ENCODE data around the gene CITED2.
"Not testable (repeated sequence)": the region's sequence is repeated elsewhere in the genome, so short reads cannot be mapped to it uniquely, and the experiment has no call there.

Gene CITED2

GRCh38 chr6:139364982-139365379 lies 9.5 kb downstream of the CITED2 start:
- Histone ChIP-seq H3K9me3 (ENCODE audit: low read depth, low read length) (no peaks in the 10 kb centered on the region; the same call in 1 of the 2 replicates), H3K9ac (ENCODE audit: insufficient read length) (peak overlapping the region; percentile 58)

GRCh38 chr6:139364302-139364981 lies 10.0 kb downstream of the CITED2 start:
- no peaks in the 10 kb centered on the region; the same call in 1 of the 2 replicates for H3K9me3 ChIP-seq (ENCODE audit: low read depth, low read length)
- peak overlapping the region; percentile 58 for H3K9ac ChIP-seq (ENCODE audit: insufficient read length)
- TF ChIP-seq EZH2 (IDR thresholded peaks at IDR 0.05) (no peak), FOXP2 (optimal IDR thresholded peaks at IDR 0.05; ENCODE audit: control extremely low read depth, extremely low read length, insufficient read depth) (no peak), POLR2AphosphoS5 (IDR thresholded peaks at IDR 0.05; ENCODE audit: borderline replicate concordance, low read depth, low read length) (no peak)
- peak; percentile 86 for DNase-seq (ENCODE audit: low read depth, low spot score)
- no peaks in the 10 kb centered on the region for H3K36me3 ChIP-seq (ENCODE audit: insufficient read depth, low read length)
- H3K27ac ChIP-seq: peak overlapping the region; percentile 95
- peak overlapping the region; percentile 63 for H3K4me3 ChIP-seq

More at GRCh38 chr6:139364982-139365379, 9.5 kb downstream of the CITED2 start:
- peak overlapping the region; percentile 63 for H3K4me3 ChIP-seq
- no peak for DNase-seq (ENCODE audit: low read depth, low spot score)
- TF ChIP-seq POLR2AphosphoS5 (IDR thresholded peaks at IDR 0.05; ENCODE audit: borderline replicate concordance, low read depth, low read length) (no peak), EZH2 (IDR thresholded peaks at IDR 0.05) (no peak), FOXP2 (optimal IDR thresholded peaks at IDR 0.05; ENCODE audit: control extremely low read depth, extremely low read length, insufficient read depth) (no peak)
- peak overlapping the region; percentile 95 for H3K27ac ChIP-seq
- H3K36me3 ChIP-seq (ENCODE audit: insufficient read depth, low read length): no peaks in the 10 kb centered on the region

GRCh38 chr6:139363797-139364196 lies 10.7 kb downstream of the CITED2 start:
- H3K4me3 ChIP-seq; H3K9me3 ChIP-seq (ENCODE audit: low read depth, low read length); DNase-seq (ENCODE audit: low read depth, low spot score); H3K36me3 ChIP-seq (ENCODE audit: insufficient read depth, low read length); H3K27ac ChIP-seq; H3K9ac ChIP-seq (ENCODE audit: insufficient read length): not testable (repeated sequence)

GRCh38 chr6:139363123-139363522 lies 11.3 kb downstream of the CITED2 start:
- H3K9ac ChIP-seq (ENCODE audit: insufficient read length); H3K4me3 ChIP-seq; H3K9me3 ChIP-seq (ENCODE audit: low read depth, low read length); DNase-seq (ENCODE audit: low read depth, low spot score); H3K27ac ChIP-seq; H3K36me3 ChIP-seq (ENCODE audit: insufficient read depth, low read length): not testable (repeated sequence)

- H3K9me3 ChIP-seq (ENCODE audit: low read depth, low read length): no peaks in the 10 kb centered on the region
- no peak overlapping the region for H3K4me3 ChIP-seq
- H3K9ac ChIP-seq (ENCODE audit: insufficient read length): no peak overlapping the region
- no peak for DNase-seq (ENCODE audit: low read depth, low spot score)
- no peaks in the 10 kb centered on the region for H3K36me3 ChIP-seq (ENCODE audit: insufficient read depth, low read length)
- H3K27ac ChIP-seq: no peak overlapping the region
- TF ChIP-seq EZH2 (IDR thresholded peaks at IDR 0.05): no peak
- TF ChIP-seq POLR2AphosphoS5 (IDR thresholded peaks at IDR 0.05; ENCODE audit: borderline replicate concordance, low read depth, low read length): no peak
- no peak for TF ChIP-seq FOXP2 (optimal IDR thresholded peaks at IDR 0.05; ENCODE audit: control extremely low read depth, extremely low read length, insufficient read depth)
Observed at GRCh38 chr6:139361211-139361610, 13.2 kb downstream of the CITED2 start.

- Histone ChIP-seq H3K36me3 (ENCODE audit: insufficient read depth, low read length) (no peaks in the 10 kb centered on the region), H3K9ac (ENCODE audit: insufficient read length) (no peak overlapping the region), H3K4me3 (no peak overlapping the region), H3K27ac (no peak overlapping the region), H3K9me3 (ENCODE audit: low read depth, low read length) (no peaks in the 10 kb centered on the region)
- TF ChIP-seq EZH2 (IDR thresholded peaks at IDR 0.05): no peak
- no peak for TF ChIP-seq POLR2AphosphoS5 (IDR thresholded peaks at IDR 0.05; ENCODE audit: borderline replicate concordance, low read depth, low read length)
- no peak for TF ChIP-seq FOXP2 (optimal IDR thresholded peaks at IDR 0.05; ENCODE audit: control extremely low read depth, extremely low read length, insufficient read depth)
- no peak for DNase-seq (ENCODE audit: low read depth, low spot score)
Observed at GRCh38 chr6:139356924-139357323, 17.5 kb downstream of the CITED2 start.

- no peak overlapping the region for H3K4me3 ChIP-seq
- TF ChIP-seq POLR2AphosphoS5 (IDR thresholded peaks at IDR 0.05; ENCODE audit: borderline replicate concordance, low read depth, low read length) (no peak), FOXP2 (optimal IDR thresholded peaks at IDR 0.05; ENCODE audit: control extremely low read depth, extremely low read length, insufficient read depth) (no peak), EZH2 (IDR thresholded peaks at IDR 0.05) (no peak)
- no peak overlapping the region for H3K9ac ChIP-seq (ENCODE audit: insufficient read length)
- no peaks in the 10 kb centered on the region for H3K36me3 ChIP-seq (ENCODE audit: insufficient read depth, low read length)
- no peak for DNase-seq (ENCODE audit: low read depth, low spot score)
- no peaks in the 10 kb centered on the region for H3K9me3 ChIP-seq (ENCODE audit: low read depth, low read length)
- H3K27ac ChIP-seq: no peak overlapping the region
Observed at GRCh38 chr6:139355777-139356445, 18.5 kb downstream of the CITED2 start.

GRCh38 chr6:139355172-139355571 lies 19.3 kb downstream of the CITED2 start:
- no peak overlapping the region for H3K4me3 ChIP-seq
- H3K27ac ChIP-seq: no peak overlapping the region
- TF ChIP-seq FOXP2 (optimal IDR thresholded peaks at IDR 0.05; ENCODE audit: control extremely low read depth, extremely low read length, insufficient read depth): no peak
- no peak for TF ChIP-seq EZH2 (IDR thresholded peaks at IDR 0.05)
- TF ChIP-seq POLR2AphosphoS5 (IDR thresholded peaks at IDR 0.05; ENCODE audit: borderline replicate concordance, low read depth, low read length): no peak
- no peak for DNase-seq (ENCODE audit: low read depth, low spot score)
- H3K9ac ChIP-seq (ENCODE audit: insufficient read length): no peak overlapping the region
- H3K36me3 ChIP-seq (ENCODE audit: insufficient read depth, low read length): no peaks in the 10 kb centered on the region
- no peaks in the 10 kb centered on the region for H3K9me3 ChIP-seq (ENCODE audit: low read depth, low read length)

- no peak for DNase-seq (ENCODE audit: low read depth, low spot score)
- Histone ChIP-seq H3K9me3 (ENCODE audit: low read depth, low read length) (no peaks in the 10 kb centered on the region), H3K27ac (no peak overlapping the region), H3K4me3 (no peak overlapping the region), H3K9ac (ENCODE audit: insufficient read length) (no peak overlapping the region), H3K36me3 (ENCODE audit: insufficient read depth, low read length) (no peaks in the 10 kb centered on the region)
- TF ChIP-seq FOXP2 (optimal IDR thresholded peaks at IDR 0.05; ENCODE audit: control extremely low read depth, extremely low read length, insufficient read depth) (no peak), POLR2AphosphoS5 (IDR thresholded peaks at IDR 0.05; ENCODE audit: borderline replicate concordance, low read depth, low read length) (no peak), EZH2 (IDR thresholded peaks at IDR 0.05) (no peak)
Observed at GRCh38 chr6:139354189-139354588, 20.3 kb downstream of the CITED2 start.

All from SK-N-MC (cell line).